SK-N-SH (cell line): ENCODE data around the gene FLT3LG.

ENCODE experiments used
- ELF1 ChIP-seq: IDR thresholded peaks from 2 replicates; pipeline ENCODE4 v1.4.0; 2012
- EZH2phosphoT487 ChIP-seq: fragments of 200-600 bp; sonication (generic); IDR thresholded peaks from 2 replicates; pipeline ENCODE4 v1.6.1; 2017; ENCODE audit warnings: low read depth, mixed run types, mild to moderate bottlenecking, antibody characterized with exemption, moderate library complexity, borderline replicate concordance
- FOXJ3 ChIP-seq: sonication (generic); formaldehyde crosslinking; IDR thresholded peaks from 2 replicates; pipeline ENCODE4 v1.5.1; 2020; ENCODE audit warnings: mild to moderate bottlenecking, missing genetic modification reagents
- GATA2 ChIP-seq: sonication (generic); formaldehyde crosslinking; IDR thresholded peaks from 2 replicates; pipeline ENCODE4 v1.5.0; 2020; ENCODE audit warnings: mild to moderate bottlenecking, missing genetic modification reagents
- NFIC ChIP-seq: IDR thresholded peaks from 2 replicates; pipeline ENCODE4 v1.4.0; 2012; ENCODE audit warnings: borderline replicate concordance
- TAF1 ChIP-seq: IDR thresholded peaks from 2 replicates; pipeline ENCODE4 v1.6.1; 2012; ENCODE audit warnings: low read depth, mild to moderate bottlenecking, low read length, moderate library complexity, borderline replicate concordance
- YY1 ChIP-seq: IDR thresholded peaks from 2 replicates; pipeline ENCODE4 v1.4.0; 2012; ENCODE audit warnings: low read depth, mild to moderate bottlenecking
- TF ChIP-seq, protein P1 (sequence below): fragments of 200-600 bp; sonication (generic); IDR thresholded peaks from 2 replicates; pipeline ENCODE4 v1.6.1; 2017; ENCODE audit warnings: antibody characterized with exemption, mild to moderate bottlenecking, moderate library complexity
- TF ChIP-seq, protein P2 (sequence below): fragments of 150-350 bp; IDR thresholded peaks from 2 replicates; pipeline ENCODE4 v1.6.1; 2017; ENCODE audit warnings: antibody characterized with exemption, low read length, low read depth, borderline replicate concordance
- TF ChIP-seq, protein P3 (sequence below): IDR thresholded peaks from 2 replicates; pipeline ENCODE4 v1.6.1; 2012; ENCODE audit warnings: mild to moderate bottlenecking, low read depth, low read length, moderate library complexity
- TF ChIP-seq, protein P4 (sequence below): IDR thresholded peaks from 2 replicates; pipeline ENCODE4 v1.4.0; 2012; ENCODE audit warnings: low read depth
- TF ChIP-seq, protein P5 (sequence below): IDR thresholded peaks from 2 replicates; pipeline ENCODE4 v1.4.0; 2012; ENCODE audit warnings: low read depth, borderline replicate concordance

DNA sequence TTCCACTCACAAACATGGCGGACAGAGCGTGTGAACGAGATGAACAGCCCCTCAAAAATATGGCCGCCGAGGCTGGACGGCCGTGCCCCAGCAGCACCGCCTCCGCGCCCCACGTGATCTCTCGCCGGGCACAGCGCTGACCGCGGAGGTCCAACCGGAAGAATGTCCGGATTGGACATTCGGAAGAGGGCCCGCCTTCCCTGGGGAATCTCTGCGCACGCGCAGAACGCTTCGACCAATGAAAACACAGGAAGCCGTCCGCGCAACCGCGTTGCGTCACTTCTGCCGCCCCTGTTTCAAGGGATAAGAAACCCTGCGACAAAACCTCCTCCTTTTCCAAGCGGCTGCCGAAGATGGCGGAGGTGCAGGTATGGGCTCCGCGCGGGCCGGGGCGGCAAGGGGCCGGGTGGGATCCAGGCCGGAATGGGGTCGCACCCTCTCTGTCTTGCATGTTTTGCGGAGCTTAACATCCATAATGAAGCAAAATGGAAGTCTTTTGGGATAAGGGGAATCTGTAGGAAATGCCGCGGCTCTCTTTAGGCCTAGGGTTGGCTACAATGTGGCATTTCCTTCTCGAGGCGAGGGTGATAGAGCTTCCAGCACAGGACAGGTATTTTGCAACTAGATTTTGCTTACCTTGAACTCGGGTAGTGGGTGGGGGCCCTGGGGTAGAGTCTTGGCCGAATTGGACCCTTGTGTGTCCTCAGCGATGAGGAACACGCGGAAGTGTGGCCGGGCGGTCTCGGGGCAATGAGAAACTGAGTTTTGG lies 13.4 kb downstream of the FLT3LG start, which contains the start of gene RPL13A:
- TF ChIP-seq TAF1 = peak; percentile 99
- TF ChIP-seq, protein P1, sequence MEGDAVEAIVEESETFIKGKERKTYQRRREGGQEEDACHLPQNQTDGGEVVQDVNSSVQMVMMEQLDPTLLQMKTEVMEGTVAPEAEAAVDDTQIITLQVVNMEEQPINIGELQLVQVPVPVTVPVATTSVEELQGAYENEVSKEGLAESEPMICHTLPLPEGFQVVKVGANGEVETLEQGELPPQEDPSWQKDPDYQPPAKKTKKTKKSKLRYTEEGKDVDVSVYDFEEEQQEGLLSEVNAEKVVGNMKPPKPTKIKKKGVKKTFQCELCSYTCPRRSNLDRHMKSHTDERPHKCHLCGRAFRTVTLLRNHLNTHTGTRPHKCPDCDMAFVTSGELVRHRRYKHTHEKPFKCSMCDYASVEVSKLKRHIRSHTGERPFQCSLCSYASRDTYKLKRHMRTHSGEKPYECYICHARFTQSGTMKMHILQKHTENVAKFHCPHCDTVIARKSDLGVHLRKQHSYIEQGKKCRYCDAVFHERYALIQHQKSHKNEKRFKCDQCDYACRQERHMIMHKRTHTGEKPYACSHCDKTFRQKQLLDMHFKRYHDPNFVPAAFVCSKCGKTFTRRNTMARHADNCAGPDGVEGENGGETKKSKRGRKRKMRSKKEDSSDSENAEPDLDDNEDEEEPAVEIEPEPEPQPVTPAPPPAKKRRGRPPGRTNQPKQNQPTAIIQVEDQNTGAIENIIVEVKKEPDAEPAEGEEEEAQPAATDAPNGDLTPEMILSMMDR = no peak
- TF ChIP-seq, protein P2, sequence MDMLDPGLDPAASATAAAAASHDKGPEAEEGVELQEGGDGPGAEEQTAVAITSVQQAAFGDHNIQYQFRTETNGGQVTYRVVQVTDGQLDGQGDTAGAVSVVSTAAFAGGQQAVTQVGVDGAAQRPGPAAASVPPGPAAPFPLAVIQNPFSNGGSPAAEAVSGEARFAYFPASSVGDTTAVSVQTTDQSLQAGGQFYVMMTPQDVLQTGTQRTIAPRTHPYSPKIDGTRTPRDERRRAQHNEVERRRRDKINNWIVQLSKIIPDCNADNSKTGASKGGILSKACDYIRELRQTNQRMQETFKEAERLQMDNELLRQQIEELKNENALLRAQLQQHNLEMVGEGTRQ = peak; percentile 92
- TF ChIP-seq, protein P3, sequence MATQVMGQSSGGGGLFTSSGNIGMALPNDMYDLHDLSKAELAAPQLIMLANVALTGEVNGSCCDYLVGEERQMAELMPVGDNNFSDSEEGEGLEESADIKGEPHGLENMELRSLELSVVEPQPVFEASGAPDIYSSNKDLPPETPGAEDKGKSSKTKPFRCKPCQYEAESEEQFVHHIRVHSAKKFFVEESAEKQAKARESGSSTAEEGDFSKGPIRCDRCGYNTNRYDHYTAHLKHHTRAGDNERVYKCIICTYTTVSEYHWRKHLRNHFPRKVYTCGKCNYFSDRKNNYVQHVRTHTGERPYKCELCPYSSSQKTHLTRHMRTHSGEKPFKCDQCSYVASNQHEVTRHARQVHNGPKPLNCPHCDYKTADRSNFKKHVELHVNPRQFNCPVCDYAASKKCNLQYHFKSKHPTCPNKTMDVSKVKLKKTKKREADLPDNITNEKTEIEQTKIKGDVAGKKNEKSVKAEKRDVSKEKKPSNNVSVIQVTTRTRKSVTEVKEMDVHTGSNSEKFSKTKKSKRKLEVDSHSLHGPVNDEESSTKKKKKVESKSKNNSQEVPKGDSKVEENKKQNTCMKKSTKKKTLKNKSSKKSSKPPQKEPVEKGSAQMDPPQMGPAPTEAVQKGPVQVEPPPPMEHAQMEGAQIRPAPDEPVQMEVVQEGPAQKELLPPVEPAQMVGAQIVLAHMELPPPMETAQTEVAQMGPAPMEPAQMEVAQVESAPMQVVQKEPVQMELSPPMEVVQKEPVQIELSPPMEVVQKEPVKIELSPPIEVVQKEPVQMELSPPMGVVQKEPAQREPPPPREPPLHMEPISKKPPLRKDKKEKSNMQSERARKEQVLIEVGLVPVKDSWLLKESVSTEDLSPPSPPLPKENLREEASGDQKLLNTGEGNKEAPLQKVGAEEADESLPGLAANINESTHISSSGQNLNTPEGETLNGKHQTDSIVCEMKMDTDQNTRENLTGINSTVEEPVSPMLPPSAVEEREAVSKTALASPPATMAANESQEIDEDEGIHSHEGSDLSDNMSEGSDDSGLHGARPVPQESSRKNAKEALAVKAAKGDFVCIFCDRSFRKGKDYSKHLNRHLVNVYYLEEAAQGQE = peak; percentile 76
- no peak for TF ChIP-seq FOXJ3
- peak; percentile 85 for TF ChIP-seq ELF1
- TF ChIP-seq YY1 = peak; percentile 99
- TF ChIP-seq, protein P4, sequence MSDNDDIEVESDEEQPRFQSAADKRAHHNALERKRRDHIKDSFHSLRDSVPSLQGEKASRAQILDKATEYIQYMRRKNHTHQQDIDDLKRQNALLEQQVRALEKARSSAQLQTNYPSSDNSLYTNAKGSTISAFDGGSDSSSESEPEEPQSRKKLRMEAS = peak; percentile 46; the same call in 1 of the 2 replicates
- no peak for TF ChIP-seq EZH2phosphoT487
- TF ChIP-seq NFIC = no peak
- TF ChIP-seq, protein P5, sequence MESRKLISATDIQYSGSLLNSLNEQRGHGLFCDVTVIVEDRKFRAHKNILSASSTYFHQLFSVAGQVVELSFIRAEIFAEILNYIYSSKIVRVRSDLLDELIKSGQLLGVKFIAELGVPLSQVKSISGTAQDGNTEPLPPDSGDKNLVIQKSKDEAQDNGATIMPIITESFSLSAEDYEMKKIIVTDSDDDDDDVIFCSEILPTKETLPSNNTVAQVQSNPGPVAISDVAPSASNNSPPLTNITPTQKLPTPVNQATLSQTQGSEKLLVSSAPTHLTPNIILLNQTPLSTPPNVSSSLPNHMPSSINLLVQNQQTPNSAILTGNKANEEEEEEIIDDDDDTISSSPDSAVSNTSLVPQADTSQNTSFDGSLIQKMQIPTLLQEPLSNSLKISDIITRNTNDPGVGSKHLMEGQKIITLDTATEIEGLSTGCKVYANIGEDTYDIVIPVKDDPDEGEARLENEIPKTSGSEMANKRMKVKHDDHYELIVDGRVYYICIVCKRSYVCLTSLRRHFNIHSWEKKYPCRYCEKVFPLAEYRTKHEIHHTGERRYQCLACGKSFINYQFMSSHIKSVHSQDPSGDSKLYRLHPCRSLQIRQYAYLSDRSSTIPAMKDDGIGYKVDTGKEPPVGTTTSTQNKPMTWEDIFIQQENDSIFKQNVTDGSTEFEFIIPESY = peak; percentile 68; the same call in 1 of the 2 replicates
- TF ChIP-seq GATA2 (CRISPR knock-in tag) = no peak
